Measurements from ENCODE around the gene ANO2.

The ANO2 gene

GRCh38 chr12:5588591-5588990 is 356.5 kb downstream of the ANO2 start:
- in situ Hi-C loops (cut with HindIII; ENCODE audit: low sequenced_read_pairs), result no loop called here

GRCh38 chr12:5588176-5588575 is 356.9 kb downstream of the ANO2 start:
- in situ Hi-C loops (cut with HindIII; ENCODE audit: low sequenced_read_pairs), result no loop called here

- in situ Hi-C loops (cut with HindIII; ENCODE audit: low sequenced_read_pairs), result no loop called here
These were observed 357.3 kb downstream of the ANO2 start for GRCh38 chr12:5587711-5588121.

GRCh38 chr12:5586201-5586600 is 358.9 kb downstream of the ANO2 start:
- in situ Hi-C loops (cut with HindIII; ENCODE audit: low sequenced_read_pairs), result no loop called here

GRCh38 chr12:5585178-5585577 is 359.9 kb downstream of the ANO2 start:
- in situ Hi-C loops (cut with HindIII; ENCODE audit: low sequenced_read_pairs), result no loop called here

GRCh38 chr12:5584412-5585175 is 360.5 kb downstream of the ANO2 start:
- in situ Hi-C loops (cut with HindIII; ENCODE audit: low sequenced_read_pairs), result no loop called here

- in situ Hi-C loops (cut with HindIII; ENCODE audit: low sequenced_read_pairs), result no loop called here
These were observed 362.5 kb downstream of the ANO2 start for GRCh38 chr12:5582541-5582940.

GRCh38 chr12:5582018-5582417 is 363.0 kb downstream of the ANO2 start:
- in situ Hi-C loops (cut with HindIII; ENCODE audit: low sequenced_read_pairs), result no loop called here

- in situ Hi-C loops (cut with HindIII; ENCODE audit: low sequenced_read_pairs), result no loop called here
These were observed 363.4 kb downstream of the ANO2 start for GRCh38 chr12:5581616-5582015.

GRCh38 chr12:5581019-5581418 is 364.0 kb downstream of the ANO2 start:
- in situ Hi-C loops (cut with HindIII; ENCODE audit: low sequenced_read_pairs), result no loop called here

GRCh38 chr12:5578775-5579174 is 366.3 kb downstream of the ANO2 start:
- in situ Hi-C loops (cut with HindIII; ENCODE audit: low sequenced_read_pairs), result no loop called here

- in situ Hi-C loops (cut with HindIII; ENCODE audit: low sequenced_read_pairs), result no loop called here
These were observed 367.3 kb downstream of the ANO2 start for GRCh38 chr12:5577741-5578140.

GRCh38 chr12:5577211-5577612 is 367.8 kb downstream of the ANO2 start:
- in situ Hi-C loops (cut with HindIII; ENCODE audit: low sequenced_read_pairs), result no loop called here

- in situ Hi-C loops (cut with HindIII; ENCODE audit: low sequenced_read_pairs), result no loop called here
These were observed 369.1 kb downstream of the ANO2 start for GRCh38 chr12:5575987-5576386.

GRCh38 chr12:5575232-5575631 is 369.8 kb downstream of the ANO2 start:
- in situ Hi-C loops (cut with HindIII; ENCODE audit: low sequenced_read_pairs), result no loop called here

GRCh38 chr12:5573390-5573789 is 371.7 kb downstream of the ANO2 start:
- in situ Hi-C loops (cut with HindIII; ENCODE audit: low sequenced_read_pairs), result no loop called here

- in situ Hi-C loops (cut with HindIII; ENCODE audit: low sequenced_read_pairs), result no loop called here
These were observed 373.9 kb downstream of the ANO2 start for GRCh38 chr12:5571115-5571514.

- in situ Hi-C loops (cut with HindIII; ENCODE audit: low sequenced_read_pairs), result no loop called here
These were observed 374.6 kb downstream of the ANO2 start for GRCh38 chr12:5570416-5570815.

- in situ Hi-C loops (cut with HindIII; ENCODE audit: low sequenced_read_pairs), result no loop called here
These were observed 376.6 kb downstream of the ANO2 start for GRCh38 chr12:5568325-5568981.

GRCh38 chr12:5567016-5567725 is 377.9 kb downstream of the ANO2 start:
- in situ Hi-C loops (cut with HindIII; ENCODE audit: low sequenced_read_pairs), result no loop called here

GRCh38 chr12:5565933-5566599 is 379.0 kb downstream of the ANO2 start:
- in situ Hi-C loops (cut with HindIII; ENCODE audit: low sequenced_read_pairs), result no loop called here
